Measurements from ENCODE around the gene A4GALT.
"Not testable (repeated sequence)": the region's sequence is repeated elsewhere in the genome, so short reads cannot be mapped to it uniquely, and the experiment has no call there.

A4GALT gene

GRCh38 chr22:42683578-42684283, 36.9 kb downstream of the A4GALT start:
- DNase-seq (ENCODE audit: low read depth, low spot score) = no peak

GRCh38 chr22:42682113-42682851, 38.4 kb downstream of the A4GALT start:
- DNase-seq (ENCODE audit: low read depth, low spot score) = no peak

- DNase-seq (ENCODE audit: low read depth, low spot score) = no peak
These were observed 40.0 kb downstream of the A4GALT start for GRCh38 chr22:42680648-42681047.

- no peak for DNase-seq (ENCODE audit: low read depth, low spot score)
These were observed 41.0 kb downstream of the A4GALT start for GRCh38 chr22:42679691-42680090.

GRCh38 chr22:42678894-42679293, 41.8 kb downstream of the A4GALT start:
- DNase-seq (ENCODE audit: low read depth, low spot score) = no peak

- not testable (repeated sequence) for DNase-seq (ENCODE audit: low read depth, low spot score)
These were observed 42.7 kb downstream of the A4GALT start for GRCh38 chr22:42677936-42678335.

- DNase-seq (ENCODE audit: low read depth, low spot score) = no peak
These were observed 44.5 kb downstream of the A4GALT start for GRCh38 chr22:42676059-42676607.

GRCh38 chr22:42673898-42674401, 46.7 kb downstream of the A4GALT start:
- no peak for DNase-seq (ENCODE audit: low read depth, low spot score)

GRCh38 chr22:42673071-42673470, 47.6 kb downstream of the A4GALT start:
- DNase-seq (ENCODE audit: low read depth, low spot score) = not testable (repeated sequence)

GRCh38 chr22:42670921-42671709, 49.6 kb downstream of the A4GALT start:
- no peak for DNase-seq (ENCODE audit: low read depth, low spot score)

GRCh38 chr22:42670046-42670445, 50.6 kb downstream of the A4GALT start:
- no peak for DNase-seq (ENCODE audit: low read depth, low spot score)

- not testable (repeated sequence) for DNase-seq (ENCODE audit: low read depth, low spot score)
These were observed 54.3 kb downstream of the A4GALT start for GRCh38 chr22:42666393-42666792.

- DNase-seq (ENCODE audit: low read depth, low spot score) = no peak
These were observed 55.5 kb downstream of the A4GALT start for GRCh38 chr22:42664976-42665831.

GRCh38 chr22:42661985-42662831, 58.5 kb downstream of the A4GALT start:
- peak; percentile 65 for DNase-seq (ENCODE audit: low read depth, low spot score)

- DNase-seq (ENCODE audit: low read depth, low spot score) = no peak
These were observed 64.1 kb downstream of the A4GALT start for GRCh38 chr22:42656578-42656977.

- DNase-seq (ENCODE audit: low read depth, low spot score) = no peak
These were observed 65.0 kb downstream of the A4GALT start for GRCh38 chr22:42655693-42656092.

GRCh38 chr22:42654436-42655073, 66.1 kb downstream of the A4GALT start:
- no peak for DNase-seq (ENCODE audit: low read depth, low spot score)

GRCh38 chr22:42653999-42654398, 66.7 kb downstream of the A4GALT start:
- DNase-seq (ENCODE audit: low read depth, low spot score) = no peak

GRCh38 chr22:42651134-42651533, 69.5 kb downstream of the A4GALT start:
- no peak for DNase-seq (ENCODE audit: low read depth, low spot score)

Measured in activated CD4-positive, CD25-positive, alpha-beta regulatory T cell treated with anti-CD3 and anti-CD28 coated beads, Interleukin-2, amount 50 U/mL, for 16 hours (primary cell).